Lung (tissue), 12 donors: ENCODE measurements around the gene CYBC1. TPM values are rescaled to one million over a fixed set of nuclear protein-coding genes. Genes with fewer than 3 reads are reported as not detected.
"Not testable (repeated sequence)": the region's sequence is repeated elsewhere in the genome, so short reads cannot be mapped to it uniquely, and the experiment has no call there.

Experiments used
- ATAC-seq: fragments of 200-7000 bp; cut with Tn5 transposase; one replicate; pipeline ENCODE4 v1.9.1; 2020; ENCODE audit warnings: moderate number of reproducible peaks; ENCODE audit not compliant: insufficient read depth, low FRiP score
- DNase-seq, 3 donors: peaks; one replicate each; pipeline ENCODE4 v3.0.0-alpha.2; 2013 to 2017
- H3K27ac ChIP-seq, 2 donors: one replicate each; pipeline ENCODE4 v1.5.1; 2013; ENCODE audit warnings: mild to moderate bottlenecking in 2 of 2, moderate library complexity in 2 of 2, control low read depth in 1 of 2, inconsistent platforms in 1 of 2, low read depth in 1 of 2, low read length in 1 of 2
- H3K27me3 ChIP-seq, 3 donors: one replicate each; pipeline ENCODE4 v1.5.1; 2013; ENCODE audit warnings: low read length in 2 of 3; ENCODE audit not compliant: control insufficient read depth in 3 of 3, insufficient read depth in 3 of 3
- H3K36me3 ChIP-seq, 4 donors: one replicate each; pipeline ENCODE4 v1.5.1; 2013; ENCODE audit warnings: low read length in 4 of 4, mild to moderate bottlenecking in 1 of 4, moderate library complexity in 1 of 4; ENCODE audit not compliant: control insufficient read depth in 4 of 4, insufficient read depth in 4 of 4
- H3K4me1 ChIP-seq, 5 donors: one replicate each; pipeline ENCODE4 v1.5.1; 2013; ENCODE audit warnings: low read length in 5 of 5, mild to moderate bottlenecking in 2 of 5, moderate library complexity in 1 of 5; ENCODE audit not compliant: control insufficient read depth in 5 of 5, insufficient read depth in 5 of 5
- H3K4me3 ChIP-seq: one replicate; pipeline ENCODE4 v1.5.1; 2013; ENCODE audit warnings: mild to moderate bottlenecking, control low read depth, moderate library complexity
- H3K9ac ChIP-seq, 2 donors: one replicate each; pipeline ENCODE4 v1.5.1; 2013; ENCODE audit warnings: low read length in 2 of 2, control low read depth in 1 of 2; ENCODE audit not compliant: insufficient read depth in 1 of 2
- H3K9me3 ChIP-seq, 4 donors: one replicate each; pipeline ENCODE4 v1.5.1; 2013; ENCODE audit warnings: low read length in 3 of 4, mild to moderate bottlenecking in 1 of 4, moderate library complexity in 1 of 4; ENCODE audit not compliant: control insufficient read depth in 4 of 4, insufficient read depth in 3 of 4
- CTCF ChIP-seq: IDR thresholded peaks from 2 replicates; pipeline ENCODE4 v1.5.1; 2012; ENCODE audit warnings: mild to moderate bottlenecking; ENCODE audit errors: control extremely low read depth, extremely low read depth
- WGBS, 2 donors: extraction: QIAGEN DNeasy Blood & Tissue Kit; methylation state at CpG; one replicate each; pipeline ENCODE4 v1.1.7; 2013; 5-methylcytosine and 5-hydroxymethylcytosine counted together
- polyA plus RNA-seq, 2 donors: library from polyadenylated mRNA; stranded (reverse); fragments of 200-250 nt; gene quantifications; one replicate each; pipeline ENCODE4 v1.2.1, GENCODE V29; 2013
- total RNA-seq, 2 donors: library from RNA; depleted of rRNA in 1 of 2; stranded (reverse); fragments of >200 nt in 1 of 2; gene quantifications; one replicate each; pipeline ENCODE4 v1.2.1, GENCODE V29; 2014 to 2021
- donor health status: control.
- donor health status: control.
- donor health status: Bipolar disorder and iron deficiency.
- donor health status: healthy.
- donor health status: DM: yes; HTN: yes; CAD: no.

The CYBC1 gene
- total and polyA plus RNA-seq, 4 donors: 37.4 to 144 (median 92.0) TPM

- ATAC-seq (no peak), DNase-seq (no peak)
- Histone ChIP-seq H3K27ac (peak overlapping the region; percentile 93 to 99), H3K4me3 (no peak overlapping the region), H3K27me3 (no peaks in the 10 kb centered on the region), H3K36me3 (peaks cover 0 to 14% (median 10%) of the 10 kb centered on the region in 4 donors), H3K4me1 (peaks cover 0 to 13% (median 7%) of the 10 kb centered on the region in 5 donors), H3K9me3 (no peaks in the 10 kb centered on the region), H3K9ac (peak overlapping the region in 1 of 2 donors; percentile 78)
- 19 to 33% methylated on average over 10 of the region's 10 CpGs for WGBS, 2 donors
- no peak for TF ChIP-seq CTCF
Measured at GRCh38 chr17:82457073-82457928, 6.7 kb upstream of the CYBC1 start.

- DNase-seq, H3K4me3 ChIP-seq, H3K27me3 ChIP-seq, H3K9ac ChIP-seq, H3K9me3 ChIP-seq, H3K36me3 ChIP-seq, H3K27ac ChIP-seq, ATAC-seq: not testable (repeated sequence)
- WGBS, 2 donors: 95 to 96% methylated on average over 21 of the region's 21 CpGs
- peaks cover 4 to 23% (median 15%) of the 10 kb centered on the region in 5 donors for H3K4me1 ChIP-seq
Measured at GRCh38 chr17:82453706-82454105, 3.2 kb upstream of the CYBC1 start.

GRCh38 chr17:82453151-82453550 lies 2.6 kb upstream of the CYBC1 start:
- WGBS, 2 donors: 73 to 86% methylated on average over 7 of the region's 7 CpGs
- not testable (repeated sequence) for ATAC-seq, H3K9me3 ChIP-seq, H3K27me3 ChIP-seq, H3K9ac ChIP-seq, H3K36me3 ChIP-seq, DNase-seq, H3K4me3 ChIP-seq
- peaks cover 5 to 23% (median 15%) of the 10 kb centered on the region in 5 donors for H3K4me1 ChIP-seq
- H3K27ac ChIP-seq: peak overlapping the region in 1 of 2 donors; percentile 53

- no peak for ATAC-seq
- H3K4me1 ChIP-seq: peaks cover 5 to 15% (median 12%) of the 10 kb centered on the region in 5 donors
- WGBS, 2 donors: 88% methylated on average over 3 of the region's 3 CpGs
Measured at GRCh38 chr17:82452162-82452561, 1.6 kb upstream of the CYBC1 start.

More at GRCh38 chr17:82452162-82452561, 1.6 kb upstream of the CYBC1 start:
- Histone ChIP-seq H3K27ac (no peak overlapping the region), H3K9ac (no peak overlapping the region), H3K36me3 (peaks cover 0 to 8% (median 2%) of the 10 kb centered on the region in 4 donors), H3K9me3 (no peaks in the 10 kb centered on the region), H3K4me3 (no peak overlapping the region), H3K27me3 (no peaks in the 10 kb centered on the region)
- no peak for DNase-seq
- TF ChIP-seq CTCF: no peak
